Natural killer cell (primary cell): Measurements from ENCODE around the gene PACRG. TPM values are rescaled to one million over a fixed set of nuclear protein-coding genes. Genes with fewer than 3 reads are reported as not detected.

Experiments used
- ATAC-seq, 3 donors: fragments of 150-1000 bp in 2 of 3; fragments of 200-7000 bp in 1 of 3; cut with Tn5 transposase; 1 replicate in 1 of 3; 2 replicates in 2 of 3; pipeline ENCODE4 v1.10.0; 2021; ENCODE audit warnings: mild to moderate bottlenecking in 2 of 3, moderate library complexity in 2 of 3
- DNase-seq, 2 donors: peaks; one replicate each; pipeline versions ENCODE4 v3.0.0 to v3.0.0-alpha.2; 2013 to 2021; ENCODE audit warnings: mixed read lengths in 1 of 2
- H3K27ac ChIP-seq: one replicate; pipeline ENCODE4 v1.5.1; 2013; ENCODE audit warnings: mild to moderate bottlenecking, low read length
- H3K27me3 ChIP-seq: one replicate; pipeline ENCODE4 v1.6.1; 2013; ENCODE audit warnings: low read length; ENCODE audit not compliant: control insufficient read depth, insufficient read depth
- H3K36me3 ChIP-seq: one replicate; pipeline ENCODE4 v1.6.1; 2013; ENCODE audit warnings: low read length; ENCODE audit not compliant: control insufficient read depth, insufficient read depth
- H3K4me1 ChIP-seq: one replicate; pipeline ENCODE4 v1.6.1; 2013; ENCODE audit warnings: low read length; ENCODE audit not compliant: control insufficient read depth, insufficient read depth
- H3K4me3 ChIP-seq: one replicate; pipeline ENCODE4 v1.5.1; 2013; ENCODE audit warnings: low read length
- H3K9me3 ChIP-seq: one replicate; pipeline ENCODE4 v1.6.1; 2013; ENCODE audit warnings: low read length; ENCODE audit not compliant: control insufficient read depth, insufficient read depth
- H3K27ac Mint-ChIP-seq, 2 donors: one replicate each; pipeline ENCODE4 v1.8.0; 2022; ENCODE audit warnings: mild to moderate bottlenecking in 2 of 2, mixed read lengths in 2 of 2, moderate library complexity in 1 of 2
- H3K27me3 Mint-ChIP-seq, 2 donors: one replicate each; pipeline ENCODE4 v1.8.0; 2022; ENCODE audit warnings: low read depth in 2 of 2, mixed read lengths in 2 of 2
- H3K36me3 Mint-ChIP-seq: one replicate; pipeline ENCODE4 v1.8.0; 2022; ENCODE audit warnings: mixed read lengths
- H3K4me1 Mint-ChIP-seq, 2 donors: one replicate each; pipeline ENCODE4 v1.8.0; 2022; ENCODE audit warnings: mixed read lengths in 2 of 2
- H3K4me3 Mint-ChIP-seq: one replicate; pipeline ENCODE4 v1.8.0; 2022; ENCODE audit warnings: mild to moderate bottlenecking, moderate library complexity, mixed read lengths
- H3K9me3 Mint-ChIP-seq, 2 donors: one replicate each; pipeline ENCODE4 v1.8.0; 2022; ENCODE audit warnings: mixed read lengths in 2 of 2
- CTCF ChIP-seq: fragments of 200-600 bp; IDR thresholded peaks from one replicate; pipeline ENCODE4 v1.8.0; 2022; ENCODE audit warnings: antibody characterized with exemption
- WGBS: methylation state at CpG from one replicate; pipeline ENCODE4 v1.1.7; 2013; ENCODE audit warnings: missing lambda C conversion rate; ENCODE audit not compliant: insufficient coverage; 5-methylcytosine and 5-hydroxymethylcytosine counted together
- intact Hi-C: fragments of 100-400 bp; cut with micrococcal nuclease; formaldehyde crosslinking; loops from one replicate; pipeline ENCODE4 v1.14.2; 2022
- total RNA-seq, 4 donors: library from RNA; stranded (reverse); fragments of 120-200 nt in 1 of 4; gene quantifications; one replicate each; pipeline versions ENCODE4 v1.2.3 to v1.2.4, GENCODE V29; 2013 to 2022

Gene PACRG
- total RNA-seq, 3 donors from 2014 or later (not counting 1 experiment from before 2014, with no cell fraction given) = 0.52 TPM; not detected in 2

- 85% methylated on average over 3 of the region's 4 CpGs for WGBS
- DNase-seq (no peak), ATAC-seq (no peak)
- Histone ChIP-seq H3K4me3 (no peak overlapping the region), H3K4me1 (no peaks in the 10 kb centered on the region), H3K27ac (no peak overlapping the region), H3K9me3 (no peaks in the 10 kb centered on the region), H3K27me3 (no peaks in the 10 kb centered on the region), H3K36me3 (no peaks in the 10 kb centered on the region)
- Mint-ChIP-seq H3K9me3 (no peaks in the 10 kb centered on the region), H3K36me3 (no peaks in the 10 kb centered on the region), H3K27ac (no peak overlapping the region), H3K4me1 (no peaks in the 10 kb centered on the region), H3K4me3 (no peak overlapping the region), H3K27me3 (peaks cover 11 to 12% of the 10 kb centered on the region in 2 donors)
- intact Hi-C loops = no loop called here
- TF ChIP-seq CTCF = no peak
Measured at GRCh38 chr6:163190786-163191185, 463.0 kb downstream of the PACRG start.

GRCh38 chr6:163191704-163192537 is 464.1 kb downstream of the PACRG start:
- Mint-ChIP-seq H3K27ac (no peak overlapping the region), H3K27me3 (peaks cover 8 to 11% of the 10 kb centered on the region in 2 donors), H3K4me1 (no peaks in the 10 kb centered on the region), H3K4me3 (no peak overlapping the region), H3K9me3 (no peaks in the 10 kb centered on the region), H3K36me3 (no peaks in the 10 kb centered on the region)
- Histone ChIP-seq H3K4me3 (no peak overlapping the region), H3K9me3 (no peaks in the 10 kb centered on the region), H3K27ac (no peak overlapping the region), H3K4me1 (no peaks in the 10 kb centered on the region), H3K36me3 (no peaks in the 10 kb centered on the region), H3K27me3 (no peaks in the 10 kb centered on the region)
- DNase-seq (no peak), ATAC-seq (no peak)
- 79% methylated on average over 7 of the region's 7 CpGs for WGBS
- intact Hi-C loops = no loop called here
- TF ChIP-seq CTCF = no peak

- H3K4me3 Mint-ChIP-seq = no peak overlapping the region
- H3K27me3 ChIP-seq = no peaks in the 10 kb centered on the region
- no peak overlapping the region for H3K27ac ChIP-seq
- H3K4me3 ChIP-seq = no peak overlapping the region
- H3K9me3 ChIP-seq = no peaks in the 10 kb centered on the region
- no peaks in the 10 kb centered on the region for H3K4me1 ChIP-seq
- H3K36me3 Mint-ChIP-seq = no peaks in the 10 kb centered on the region
- H3K4me1 Mint-ChIP-seq = no peaks in the 10 kb centered on the region
- no peak overlapping the region for H3K27ac Mint-ChIP-seq
- intact Hi-C loops = no loop called here
- ATAC-seq (no peak), DNase-seq (no peak)
- 64% methylated on average over 5 of the region's 5 CpGs for WGBS
- H3K9me3 Mint-ChIP-seq = no peaks in the 10 kb centered on the region
- H3K27me3 Mint-ChIP-seq = peaks cover 7 to 9% of the 10 kb centered on the region in 2 donors
- H3K36me3 ChIP-seq = no peaks in the 10 kb centered on the region
- no peak for TF ChIP-seq CTCF
Measured at GRCh38 chr6:163192591-163192990, 464.8 kb downstream of the PACRG start.

- Histone ChIP-seq H3K9me3 (no peaks in the 10 kb centered on the region), H3K27ac (no peak overlapping the region), H3K4me3 (no peak overlapping the region), H3K27me3 (no peaks in the 10 kb centered on the region), H3K36me3 (no peaks in the 10 kb centered on the region), H3K4me1 (no peaks in the 10 kb centered on the region)
- Mint-ChIP-seq H3K27me3 (peaks cover 3 to 7% of the 10 kb centered on the region in 2 donors), H3K4me3 (no peak overlapping the region), H3K9me3 (no peaks in the 10 kb centered on the region), H3K36me3 (no peaks in the 10 kb centered on the region), H3K4me1 (no peaks in the 10 kb centered on the region), H3K27ac (no peak overlapping the region)
- ATAC-seq (no peak), DNase-seq (no peak)
- intact Hi-C loops = no loop called here
- no peak for TF ChIP-seq CTCF
- WGBS = 98% methylated on average over 5 of the region's 7 CpGs
Measured at GRCh38 chr6:163193326-163193725, 465.6 kb downstream of the PACRG start.
